Peyer's patch (tissue), 4 donors: ENCODE measurements around the gene SLC44A2. TPM values are rescaled to one million over a fixed set of nuclear protein-coding genes. Genes with fewer than 3 reads are reported as not detected.

ENCODE experiments used
- DNase-seq, 3 donors: peaks; one replicate each; pipeline ENCODE4 v3.0.0-alpha.2; 2017 to 2019
- H3K27ac ChIP-seq, 4 donors: fragments of 200-600 bp; sonication (generic); one replicate each; pipeline ENCODE4 v1.5.1; 2016 to 2019
- H3K27me3 ChIP-seq, 2 donors: fragments of 200-600 bp; sonication (generic); one replicate each; pipeline ENCODE4 v1.5.1; 2019
- H3K36me3 ChIP-seq, 3 donors: fragments of 200-600 bp; sonication (generic); one replicate each; pipeline ENCODE4 v1.5.1; 2016 to 2019
- H3K4me1 ChIP-seq, 4 donors: fragments of 200-600 bp; sonication (generic); one replicate each; pipeline ENCODE4 v1.5.1; 2016 to 2019
- H3K4me3 ChIP-seq, 4 donors: fragments of 200-600 bp; sonication (generic); 1 replicate in 3 of 4; 2 replicates in 1 of 4; pipeline ENCODE4 v1.5.1; 2016 to 2019; ENCODE audit warnings: mild to moderate bottlenecking in 1 of 4
- H3K9me3 ChIP-seq, 4 donors: fragments of 200-600 bp; sonication (generic); one replicate each; pipeline ENCODE4 v1.5.1; 2016 to 2019; ENCODE audit warnings: mild to moderate bottlenecking in 1 of 4
- CTCF ChIP-seq, 6 experiments: fragments of 450-650 bp in 4 of 6; fragments of 200-600 bp in 2 of 6; sonication (generic) in 1 of 6; IDR thresholded peaks; one replicate each; pipeline ENCODE4 v1.5.1; 2017 to 2019; ENCODE audit warnings: antibody characterized with exemption in 6 of 6, mild to moderate bottlenecking in 3 of 6, moderate library complexity in 1 of 6
- POLR2A ChIP-seq, 2 donors: fragments of 450-650 bp; IDR thresholded peaks; one replicate each; pipeline ENCODE4 v1.5.1; 2017; ENCODE audit warnings: antibody characterized with exemption in 2 of 2, mild to moderate bottlenecking in 2 of 2, moderate library complexity in 2 of 2
- total RNA-seq, 4 donors: library from RNA; depleted of rRNA; stranded (reverse); fragments of >200 nt; gene quantifications; one replicate each; pipeline ENCODE4 v1.1.0, GENCODE V29; 2016

The SLC44A2 gene
- total RNA-seq, 4 donors from 2014 or later, result 24.2 to 81.7 (median 57.6) TPM

GRCh38 chr19:10685210-10685609 lies 59.9 kb downstream of the SLC44A2 start:
- DNase-seq, result no peak
- H3K4me3 ChIP-seq, result no peak overlapping the region
- peaks cover 0 to 100% (median 4%) of the 10 kb centered on the region in 3 donors for H3K36me3 ChIP-seq
- no peak overlapping the region for H3K27ac ChIP-seq
- H3K9me3 ChIP-seq, result no peaks in the 10 kb centered on the region
- H3K27me3 ChIP-seq, result no peaks in the 10 kb centered on the region
- TF ChIP-seq POLR2A (IDR thresholded peaks at IDR 0.05) (no peak), CTCF (IDR thresholded peaks at IDR 0.05) (no peak)
- H3K4me1 ChIP-seq, result no peaks in the 10 kb centered on the region

- Histone ChIP-seq H3K27me3 (no peaks in the 10 kb centered on the region), H3K4me3 (no peak overlapping the region), H3K36me3 (peaks cover 0 to 100% (median 0%) of the 10 kb centered on the region in 3 donors), H3K9me3 (no peaks in the 10 kb centered on the region), H3K4me1 (no peaks in the 10 kb centered on the region), H3K27ac (no peak overlapping the region)
- no peak for DNase-seq
- no peak for TF ChIP-seq POLR2A (IDR thresholded peaks at IDR 0.05)
- TF ChIP-seq CTCF (IDR thresholded peaks at IDR 0.05), result no peak
Observed at GRCh38 chr19:10686193-10686592, 60.8 kb downstream of the SLC44A2 start.

- no peaks in the 10 kb centered on the region for H3K9me3 ChIP-seq
- DNase-seq, result no peak
- H3K27ac ChIP-seq, result no peak overlapping the region
- H3K36me3 ChIP-seq, result peaks cover 0 to 100% (median 0%) of the 10 kb centered on the region in 3 donors
- H3K4me1 ChIP-seq, result no peaks in the 10 kb centered on the region
- H3K4me3 ChIP-seq, result no peak overlapping the region
- TF ChIP-seq CTCF (IDR thresholded peaks at IDR 0.05) (no peak), POLR2A (IDR thresholded peaks at IDR 0.05) (no peak)
- H3K27me3 ChIP-seq, result no peaks in the 10 kb centered on the region
Observed at GRCh38 chr19:10686661-10687517, 61.5 kb downstream of the SLC44A2 start.

GRCh38 chr19:10687518-10688288 lies 62.4 kb downstream of the SLC44A2 start:
- H3K4me1 ChIP-seq, result no peaks in the 10 kb centered on the region
- H3K9me3 ChIP-seq, result no peaks in the 10 kb centered on the region
- no peak for DNase-seq
- no peak for TF ChIP-seq CTCF (IDR thresholded peaks at IDR 0.05)
- no peak for TF ChIP-seq POLR2A (IDR thresholded peaks at IDR 0.05)
- H3K36me3 ChIP-seq, result peaks cover 0 to 98% (median 0%) of the 10 kb centered on the region in 3 donors
- no peaks in the 10 kb centered on the region for H3K27me3 ChIP-seq
- no peak overlapping the region for H3K4me3 ChIP-seq
- no peak overlapping the region for H3K27ac ChIP-seq

DNA sequence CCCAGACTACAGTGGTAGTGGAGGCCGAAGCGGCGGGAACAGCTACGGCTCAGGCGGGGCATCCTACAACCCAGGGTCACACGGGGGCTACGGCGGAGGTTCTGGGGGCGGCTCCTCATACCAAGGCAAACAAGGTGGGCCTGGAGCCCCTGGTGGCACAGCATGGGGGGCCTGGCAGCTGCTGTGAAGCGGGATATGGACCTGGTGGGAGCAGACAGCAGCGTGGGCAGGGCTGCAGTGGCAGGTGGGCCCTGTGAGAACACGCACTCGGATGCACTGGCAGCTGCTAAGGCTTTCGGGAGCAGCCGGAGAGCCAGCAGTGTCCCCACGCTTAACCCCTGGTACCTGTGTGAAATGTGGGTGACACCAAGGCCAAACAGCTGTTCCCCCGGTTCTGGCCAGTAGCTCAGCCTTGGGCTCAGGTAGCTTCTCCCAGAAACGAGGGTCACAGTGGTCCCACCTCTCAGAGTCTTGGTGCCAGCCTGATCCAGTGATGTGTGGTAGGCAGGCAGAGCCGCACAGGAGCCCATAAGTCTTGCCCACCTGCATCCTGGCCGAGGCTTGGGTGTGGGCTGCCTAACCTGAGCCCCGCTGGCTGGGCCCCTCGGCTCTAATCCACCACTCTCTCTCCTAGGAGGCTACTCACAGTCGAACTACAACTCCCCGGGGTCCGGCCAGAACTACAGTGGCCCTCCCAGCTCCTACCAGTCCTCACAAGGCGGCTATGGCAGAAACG lies 63.4 kb downstream of the SLC44A2 start:
- no peaks in the 10 kb centered on the region for H3K9me3 ChIP-seq
- no peaks in the 10 kb centered on the region for H3K27me3 ChIP-seq
- no peaks in the 10 kb centered on the region for H3K4me1 ChIP-seq
- no peak for DNase-seq
- peaks cover 0 to 88% (median 0%) of the 10 kb centered on the region in 3 donors for H3K36me3 ChIP-seq
- no peak overlapping the region for H3K27ac ChIP-seq
- no peak overlapping the region for H3K4me3 ChIP-seq
- TF ChIP-seq POLR2A (IDR thresholded peaks at IDR 0.05) (no peak), CTCF (IDR thresholded peaks at IDR 0.05) (no peak)
